Measurements from ENCODE around the gene FOCAD.

- TF ChIP-seq ZBTB8A (tag by site-specific recombination; IDR thresholded peaks at IDR 0.05) (no peak), ZNF174 (tag by site-specific recombination; IDR thresholded peaks at IDR 0.05) (no peak)
Observed at GRCh38 chr9:20884985-20885593, 201.0 kb downstream of the FOCAD start.

Measured in HEK293 (cell line).